GM12878 (cell line): Measurements from ENCODE around the gene RO60. TPM values are rescaled to one million over a fixed set of nuclear protein-coding genes. Genes with fewer than 3 reads are reported as not detected.

ENCODE experiments used
- ATAC-seq: fragments of 200-7000 bp; cut with Tn5 transposase; 3 replicates; pipeline ENCODE4 v1.9.1; 2020; ENCODE audit warnings: mild to moderate bottlenecking, moderate library complexity
- BruUV-seq: library from RNA; stranded (reverse); fragments of 400-500 nt; replicated peaks from 2 replicates; lab custom pipeline; 2021; lab: Mats Ljungman, UMichigan
- CTCF ChIA-PET: fragments of 300-600 bp; sonication (Branson Sonifier 250); formaldehyde crosslinking; extraction: SDS; loops from one replicate; lab custom pipeline; 2021; ENCODE audit warnings: inconsistent platforms; lab: Yijun Ruan, JAX
- POLR2A ChIA-PET: fragments of 350-600 bp; formaldehyde crosslinking; extraction: SDS; loops from one replicate; lab custom pipeline; 2021; ENCODE audit warnings: inconsistent platforms; lab: Charles Lee
- RAD21 ChIA-PET: fragments of 300-600 bp; sonication (Branson Sonifier 250); formaldehyde crosslinking; loops from one replicate; lab custom pipeline; 2023; ENCODE audit warnings: antibody characterized with exemption; ENCODE audit not compliant: unreplicated experiment; lab: Charles Lee
- SMC1A ChIA-PET: fragments of 300-600 bp; sonication (Branson Sonifier 250); formaldehyde crosslinking; loops from one replicate; lab custom pipeline; 2023; ENCODE audit not compliant: unreplicated experiment, uncharacterized antibody; lab: Charles Lee
- DNase-seq: peaks from one replicate; pipeline ENCODE4 v3.0.0-alpha.2; 2011; ENCODE audit warnings: low read depth, low spot score
- FAIRE-seq: peaks from 3 replicates; lab custom pipeline; 2011; peaks lifted over from hg19 to GRCh38; lab: Jason Lieb, UNC
- H2AFZ ChIP-seq: 2 replicates; pipeline ENCODE4 v1.6.0; 2011; ENCODE audit warnings: low read depth, low read length, control low read depth; ENCODE audit not compliant: control insufficient read depth
- H3K27ac ChIP-seq: 2 replicates; pipeline ENCODE4 v1.5.1; 2011; ENCODE audit warnings: control low read depth; ENCODE audit not compliant: control insufficient read depth, insufficient read depth
- H3K27me3 ChIP-seq, 2 experiments: replicated peaks in 1 of 2; 2 replicates each; pipeline versions ENCODE4 v1.6.0 to v1.6.1; 2011; ENCODE audit warnings: low read length in 1 of 2; ENCODE audit not compliant: control insufficient read depth in 2 of 2, insufficient read depth in 2 of 2
- H3K36me3 ChIP-seq, 2 experiments: 2 replicates each; pipeline ENCODE4 v1.5.1; 2011; ENCODE audit warnings: low read length in 1 of 2; ENCODE audit not compliant: control insufficient read depth in 2 of 2, insufficient read depth in 2 of 2
- H3K4me1 ChIP-seq: 2 replicates; pipeline ENCODE4 v1.6.1; 2011; ENCODE audit warnings: mild to moderate bottlenecking, low read length, moderate library complexity, mixed read lengths; ENCODE audit not compliant: control insufficient read depth, insufficient read depth
- H3K4me2 ChIP-seq: 2 replicates; pipeline ENCODE4 v1.6.0; 2011; ENCODE audit warnings: control low read depth; ENCODE audit not compliant: control insufficient read depth, insufficient read depth
- H3K4me3 ChIP-seq: fragments of 200-600 bp; sonication (generic); 2 replicates; pipeline ENCODE4 v1.5.1; 2016
- H3K79me2 ChIP-seq: 2 replicates; pipeline ENCODE4 v1.6.0; 2011; ENCODE audit warnings: low read length; ENCODE audit not compliant: control insufficient read depth, insufficient read depth
- H3K9ac ChIP-seq: 2 replicates; pipeline ENCODE4 v1.8.0; 2011; ENCODE audit warnings: low read length, control low read depth, mixed read lengths; ENCODE audit not compliant: control insufficient read depth, insufficient read depth
- H3K9me3 ChIP-seq: replicated peaks from 3 replicates; pipeline ENCODE4 v1.5.1; 2011; ENCODE audit warnings: mild to moderate bottlenecking, low read length; ENCODE audit not compliant: control insufficient read depth, insufficient read depth
- H4K20me1 ChIP-seq: 2 replicates; pipeline ENCODE4 v1.6.0; 2011; ENCODE audit not compliant: control insufficient read depth, insufficient read depth
- BHLHE40 ChIP-seq, 2 experiments: fragments of 450-650 bp in 1 of 2; IDR thresholded peaks; 2 replicates each; pipeline ENCODE4 v1.6.1; 2011 to 2017; ENCODE audit warnings: low read depth in 2 of 2, borderline replicate concordance in 1 of 2, improper control_type of control experiment in 1 of 2, low read length in 1 of 2, mild to moderate bottlenecking in 1 of 2
- EED ChIP-seq: sonication (generic); IDR thresholded peaks from 2 replicates; pipeline ENCODE4 v1.6.1; 2016; ENCODE audit warnings: antibody characterized with exemption, low read depth
- FOXM1 ChIP-seq: IDR thresholded peaks from 2 replicates; pipeline ENCODE4 v1.6.1; 2012; ENCODE audit warnings: low read depth, mild to moderate bottlenecking, inconsistent platforms, low read length, moderate library complexity
- JUND ChIP-seq: IDR thresholded peaks from 2 replicates; pipeline ENCODE4 v1.6.1; 2012; ENCODE audit warnings: low read depth, mild to moderate bottlenecking, low read length, improper control_type of control experiment, moderate library complexity
- LARP7 ChIP-seq: fragments of 450-650 bp; IDR thresholded peaks from 2 replicates; pipeline ENCODE4 v1.6.1; 2017; ENCODE audit warnings: mild to moderate bottlenecking
- MTA2 ChIP-seq: fragments of 450-650 bp; IDR thresholded peaks from 2 replicates; pipeline ENCODE4 v1.6.1; 2016; ENCODE audit warnings: low read depth, mild to moderate bottlenecking, moderate library complexity
- MTA3 ChIP-seq: IDR thresholded peaks from 2 replicates; pipeline ENCODE4 v1.6.1; 2012; ENCODE audit warnings: low read length, inconsistent platforms, borderline replicate concordance
- NR2C1 ChIP-seq: fragments of 450-650 bp; IDR thresholded peaks from 2 replicates; pipeline ENCODE4 v1.6.1; 2017; ENCODE audit warnings: antibody characterized with exemption, mild to moderate bottlenecking, moderate library complexity
- RAD21 ChIP-seq: IDR thresholded peaks from 2 replicates; pipeline ENCODE4 v1.6.1; 2011; ENCODE audit warnings: mild to moderate bottlenecking, low read depth, low read length, moderate library complexity; ENCODE audit not compliant: insufficient read depth
- RBBP5 ChIP-seq: fragments of 200-600 bp; sonication (generic); conservative IDR thresholded peaks from 2 replicates; pipeline ENCODE4 v1.6.1; 2016
- RUNX3 ChIP-seq: IDR thresholded peaks from 2 replicates; pipeline ENCODE4 v1.6.1; 2012; ENCODE audit warnings: low read length, inconsistent platforms
- SMC3 ChIP-seq: IDR thresholded peaks from 2 replicates; pipeline ENCODE4 v1.6.1; 2011; ENCODE audit warnings: low read length, improper control_type of control experiment, borderline replicate concordance
- STAT1 ChIP-seq: fragments of 450-650 bp; conservative IDR thresholded peaks from 2 replicates; pipeline ENCODE4 v1.6.1; 2014; ENCODE audit warnings: antibody characterized with exemption, mild to moderate bottlenecking
- TAF1 ChIP-seq: IDR thresholded peaks from 2 replicates; pipeline ENCODE4 v1.6.1; 2011; ENCODE audit warnings: mild to moderate bottlenecking, low read depth, low read length, borderline replicate concordance
- ZSCAN29 ChIP-seq: fragments of 450-650 bp; IDR thresholded peaks from 2 replicates; pipeline ENCODE4 v1.6.1; 2017; ENCODE audit warnings: mild to moderate bottlenecking, moderate library complexity
- in situ Hi-C: fragments of 300-500 bp; cut with MboI; formaldehyde crosslinking; loops from 9 replicates; pipeline ENCODE4 v1.14.3; 2018; ENCODE audit warnings: mixed read lengths
- intact Hi-C: fragments of 100-400 bp; cut with micrococcal nuclease; formaldehyde crosslinking; loops from one replicate; pipeline ENCODE4 v1.14.2; 2022; ENCODE audit not compliant: unreplicated experiment
- polyA plus RNA-seq, 11 experiments: library from polyadenylated mRNA; depleted of rRNA in 4 of 11; unstranded in 6 of 11; stranded (reverse) in 5 of 11; fragments of >200 nt; fragmentation: Nextera tagmentation in 4 of 11; fragmentation: Illumina TruSeq in 1 of 11; extraction: Ambion mirVana in 4 of 11; extraction: Trizol in 1 of 11; gene quantifications; 1 replicate in 1 of 11; 2 replicates in 10 of 11; pipeline versions ENCODE4 v1.2.1 to v1.2.3, GENCODE V29; 2011 to 2016; ENCODE audit warnings: inconsistent platforms in 2 of 11, missing spikeins in 2 of 11, low read depth in 1 of 11
- total RNA-seq, 4 experiments: library from RNA; depleted of rRNA in 3 of 4; stranded (reverse); fragments of >200 nt in 3 of 4; fragmentation: Illumina TruSeq in 1 of 4; extraction: Trizol in 1 of 4; gene quantifications; 2 replicates each; pipeline versions ENCODE4 v1.2.1 to v1.2.3, GENCODE V29; 2013 to 2021
- TF ChIP-seq, protein P1 (sequence below): fragments of 450-650 bp; IDR thresholded peaks from 2 replicates; pipeline ENCODE4 v1.6.1; 2017; ENCODE audit warnings: mild to moderate bottlenecking, moderate library complexity
- TF ChIP-seq, protein P2 (sequence below): IDR thresholded peaks from 2 replicates; pipeline ENCODE4 v1.6.1; 2011; ENCODE audit warnings: low read depth, low read length, improper control_type of control experiment, borderline replicate concordance
- TF ChIP-seq, protein P3 (sequence below), 3 experiments: IDR thresholded peaks in 2 of 3; conservative IDR thresholded peaks in 1 of 3; 2 replicates each; pipeline ENCODE4 v1.5.1; 2011; ENCODE audit warnings: low read depth in 3 of 3, low read length in 3 of 3, mild to moderate bottlenecking in 3 of 3, control low read depth in 2 of 3, moderate library complexity in 2 of 3, inconsistent platforms in 1 of 3, mixed read lengths in 1 of 3; ENCODE audit not compliant: control insufficient read depth in 2 of 3, insufficient read depth in 1 of 3; ENCODE audit errors: extremely low read depth in 1 of 3

The RO60 gene
- total and polyA plus RNA-seq, 10 of the 15 experiments (the other 5 are each of a cell fraction or from before 2014, with no cell fraction given) = 21.1 to 143 (median 83.1) TPM

DNA sequence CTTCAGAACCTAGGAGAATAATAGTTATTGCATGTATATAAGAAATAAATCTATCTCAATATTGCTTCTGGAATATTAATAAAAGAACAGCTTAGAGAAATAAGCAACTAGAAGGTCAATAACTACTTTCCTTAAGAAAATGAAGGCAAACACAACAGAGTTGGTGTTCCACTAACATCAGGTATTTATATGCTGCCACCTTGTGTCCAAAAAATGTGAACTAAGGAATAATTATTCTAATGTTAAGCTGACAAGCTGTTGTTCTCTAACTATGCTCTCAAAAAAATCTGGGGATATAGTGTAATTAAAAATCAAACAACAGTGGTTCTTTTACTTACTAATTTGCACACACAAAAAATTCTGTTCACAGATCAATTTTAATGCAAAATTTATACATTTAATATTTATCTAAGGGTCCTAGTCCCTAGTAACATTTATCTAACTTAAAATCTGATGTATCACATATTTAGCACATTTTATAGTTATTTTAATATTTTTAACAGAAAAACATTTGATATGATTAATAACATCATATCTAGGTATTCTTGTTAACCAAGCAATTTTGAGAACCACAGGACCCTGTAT lies 39.9 kb upstream of the RO60 start:
- no peak overlapping the region for H3K27ac ChIP-seq
- H3K4me1 ChIP-seq = no peaks in the 10 kb centered on the region
- no peaks in the 10 kb centered on the region for H3K27me3 ChIP-seq
- SMC1A ChIA-PET = interaction anchor here (0.8 to 5.0 kb wide), 22 partner anchors 10 to 545 kb away, joined by 3 to 62 read pairs (median 4); partner anchors contain the start of genes RGS2 and UCHL5
- FAIRE-seq (peak; percentile 89), ATAC-seq (peak; percentile 76), DNase-seq (no peak)
- in situ Hi-C loops = loop anchor here (5.0 kb wide), 2 partner anchors 212 to 547 kb away; partner anchors contain the start of gene RGS2
- no TSS peak for BruUV-seq
- no peak overlapping the region for H2AFZ ChIP-seq
- no peak overlapping the region for H3K4me3 ChIP-seq
- H3K9ac ChIP-seq = no peak overlapping the region
- POLR2A ChIA-PET = interaction anchor here (0.5 to 0.6 kb wide), 2 partner anchors 14 to 219 kb away, joined by 3 read pairs; no protein-coding TSS in a partner anchor
- no peaks in the 10 kb centered on the region for H4K20me1 ChIP-seq
- intact Hi-C loops = loop anchor here (1.0 to 10.0 kb wide), 3 partner anchors 214 to 545 kb away; no protein-coding TSS in a partner anchor
- RAD21 ChIA-PET = interaction anchor here (0.7 to 3.1 kb wide), 21 partner anchors 10 to 546 kb away, joined by 3 to 56 read pairs (median 4); partner anchors contain the start of gene RGS2
- TF ChIP-seq NR2C1 (no peak), MTA2 (no peak), BHLHE40 (IDR thresholded peaks at IDR 0.05; ENCODE audit: borderline replicate concordance in 1 of 2, low read depth in 2 of 2, low read length in 1 of 2) (no peak), ZSCAN29 (no peak), FOXM1 (no peak), RAD21 (peak; percentile 62), EED (no peak), RUNX3 (no peak), SMC3 (peak; percentile 69; the same call in 1 of the 2 replicates), LARP7 (no peak), TAF1 (no peak), MTA3 (no peak), RBBP5 (no peak), JUND (no peak), STAT1 (no peak)
- TF ChIP-seq, protein P1, sequence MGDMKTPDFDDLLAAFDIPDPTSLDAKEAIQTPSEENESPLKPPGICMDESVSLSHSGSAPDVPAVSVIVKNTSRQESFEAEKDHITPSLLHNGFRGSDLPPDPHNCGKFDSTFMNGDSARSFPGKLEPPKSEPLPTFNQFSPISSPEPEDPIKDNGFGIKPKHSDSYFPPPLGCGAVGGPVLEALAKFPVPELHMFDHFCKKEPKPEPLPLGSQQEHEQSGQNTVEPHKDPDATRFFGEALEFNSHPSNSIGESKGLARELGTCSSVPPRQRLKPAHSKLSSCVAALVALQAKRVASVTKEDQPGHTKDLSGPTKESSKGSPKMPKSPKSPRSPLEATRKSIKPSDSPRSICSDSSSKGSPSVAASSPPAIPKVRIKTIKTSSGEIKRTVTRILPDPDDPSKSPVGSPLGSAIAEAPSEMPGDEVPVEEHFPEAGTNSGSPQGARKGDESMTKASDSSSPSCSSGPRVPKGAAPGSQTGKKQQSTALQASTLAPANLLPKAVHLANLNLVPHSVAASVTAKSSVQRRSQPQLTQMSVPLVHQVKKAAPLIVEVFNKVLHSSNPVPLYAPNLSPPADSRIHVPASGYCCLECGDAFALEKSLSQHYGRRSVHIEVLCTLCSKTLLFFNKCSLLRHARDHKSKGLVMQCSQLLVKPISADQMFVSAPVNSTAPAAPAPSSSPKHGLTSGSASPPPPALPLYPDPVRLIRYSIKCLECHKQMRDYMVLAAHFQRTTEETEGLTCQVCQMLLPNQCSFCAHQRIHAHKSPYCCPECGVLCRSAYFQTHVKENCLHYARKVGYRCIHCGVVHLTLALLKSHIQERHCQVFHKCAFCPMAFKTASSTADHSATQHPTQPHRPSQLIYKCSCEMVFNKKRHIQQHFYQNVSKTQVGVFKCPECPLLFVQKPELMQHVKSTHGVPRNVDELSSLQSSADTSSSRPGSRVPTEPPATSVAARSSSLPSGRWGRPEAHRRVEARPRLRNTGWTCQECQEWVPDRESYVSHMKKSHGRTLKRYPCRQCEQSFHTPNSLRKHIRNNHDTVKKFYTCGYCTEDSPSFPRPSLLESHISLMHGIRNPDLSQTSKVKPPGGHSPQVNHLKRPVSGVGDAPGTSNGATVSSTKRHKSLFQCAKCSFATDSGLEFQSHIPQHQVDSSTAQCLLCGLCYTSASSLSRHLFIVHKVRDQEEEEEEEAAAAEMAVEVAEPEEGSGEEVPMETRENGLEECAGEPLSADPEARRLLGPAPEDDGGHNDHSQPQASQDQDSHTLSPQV = no peak
- TF ChIP-seq, protein P2, sequence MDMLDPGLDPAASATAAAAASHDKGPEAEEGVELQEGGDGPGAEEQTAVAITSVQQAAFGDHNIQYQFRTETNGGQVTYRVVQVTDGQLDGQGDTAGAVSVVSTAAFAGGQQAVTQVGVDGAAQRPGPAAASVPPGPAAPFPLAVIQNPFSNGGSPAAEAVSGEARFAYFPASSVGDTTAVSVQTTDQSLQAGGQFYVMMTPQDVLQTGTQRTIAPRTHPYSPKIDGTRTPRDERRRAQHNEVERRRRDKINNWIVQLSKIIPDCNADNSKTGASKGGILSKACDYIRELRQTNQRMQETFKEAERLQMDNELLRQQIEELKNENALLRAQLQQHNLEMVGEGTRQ = no peak
- TF ChIP-seq, protein P3, sequence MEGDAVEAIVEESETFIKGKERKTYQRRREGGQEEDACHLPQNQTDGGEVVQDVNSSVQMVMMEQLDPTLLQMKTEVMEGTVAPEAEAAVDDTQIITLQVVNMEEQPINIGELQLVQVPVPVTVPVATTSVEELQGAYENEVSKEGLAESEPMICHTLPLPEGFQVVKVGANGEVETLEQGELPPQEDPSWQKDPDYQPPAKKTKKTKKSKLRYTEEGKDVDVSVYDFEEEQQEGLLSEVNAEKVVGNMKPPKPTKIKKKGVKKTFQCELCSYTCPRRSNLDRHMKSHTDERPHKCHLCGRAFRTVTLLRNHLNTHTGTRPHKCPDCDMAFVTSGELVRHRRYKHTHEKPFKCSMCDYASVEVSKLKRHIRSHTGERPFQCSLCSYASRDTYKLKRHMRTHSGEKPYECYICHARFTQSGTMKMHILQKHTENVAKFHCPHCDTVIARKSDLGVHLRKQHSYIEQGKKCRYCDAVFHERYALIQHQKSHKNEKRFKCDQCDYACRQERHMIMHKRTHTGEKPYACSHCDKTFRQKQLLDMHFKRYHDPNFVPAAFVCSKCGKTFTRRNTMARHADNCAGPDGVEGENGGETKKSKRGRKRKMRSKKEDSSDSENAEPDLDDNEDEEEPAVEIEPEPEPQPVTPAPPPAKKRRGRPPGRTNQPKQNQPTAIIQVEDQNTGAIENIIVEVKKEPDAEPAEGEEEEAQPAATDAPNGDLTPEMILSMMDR (IDR thresholded peaks at IDR 0.05 in 2 of 3, conservative IDR thresholded peaks at IDR 0.05 in 1 of 3; ENCODE audit: control insufficient read depth in 2 of 3, extremely low read depth in 1 of 3, insufficient read depth in 1 of 3, low read depth in 3 of 3, low read length in 3 of 3) = peak; percentile 22 to 53 (median 33); a peak in 4 of 6 replicates
- no peaks in the 10 kb centered on the region for H3K79me2 ChIP-seq
- no peaks in the 10 kb centered on the region for H3K9me3 ChIP-seq
- H3K36me3 ChIP-seq = peaks cover 0 to 8% of the 10 kb centered on the region in 2 experiments; a peak in 2 of 4 replicates
- H3K4me2 ChIP-seq = no peak overlapping the region
- CTCF ChIA-PET = interaction anchor here (0.6 to 9.5 kb wide), 32 partner anchors 8 to 544 kb away, joined by 3 to 156 read pairs (median 4); partner anchors contain the start of genes GLRX2 and RGS2
